Activated CD4-positive, alpha-beta T cell treated with anti-CD3 and anti-CD28 coated beads, Interleukin-2, amount 50 U/mL, for 24 hours (primary cell): ENCODE data around the gene SPG11.
"Not testable (repeated sequence)": the region's sequence is repeated elsewhere in the genome, so short reads cannot be mapped to it uniquely, and the experiment has no call there.

Source experiments
- DNase-seq, 2 donors: peaks; one replicate each; pipeline ENCODE4 v3.0.0-alpha.2; 2020; ENCODE audit warnings: low read depth in 1 of 2, low spot score in 1 of 2

The SPG11 gene

GRCh38 chr15:44560926-44561325, 102.5 kb downstream of the SPG11 start:
- not testable (repeated sequence) for DNase-seq

- DNase-seq: no peak
Measured at GRCh38 chr15:44554934-44555723, 108.3 kb downstream of the SPG11 start.

GRCh38 chr15:44550734-44551133, 112.7 kb downstream of the SPG11 start:
- DNase-seq: no peak

GRCh38 chr15:44550256-44550655, 113.2 kb downstream of the SPG11 start:
- no peak for DNase-seq

- not testable (repeated sequence) for DNase-seq
Measured at GRCh38 chr15:44549152-44549551, 114.3 kb downstream of the SPG11 start.

GRCh38 chr15:44545913-44546802, 117.3 kb downstream of the SPG11 start:
- DNase-seq: peak in 1 of 2 donors; percentile 49

- DNase-seq: not testable (repeated sequence)
Measured at GRCh38 chr15:44544745-44545144, 118.7 kb downstream of the SPG11 start.

GRCh38 chr15:44542596-44542995, 120.9 kb downstream of the SPG11 start:
- no peak for DNase-seq

- no peak for DNase-seq
Measured at GRCh38 chr15:44541282-44541958, 122.0 kb downstream of the SPG11 start.

- DNase-seq: no peak
Measured at GRCh38 chr15:44537735-44538240, 125.7 kb downstream of the SPG11 start.

- peak; percentile 84 to 90 for DNase-seq
Measured at GRCh38 chr15:44536962-44537734, 126.3 kb downstream of the SPG11 start, which contains the start of gene EIF3J. Gene EIF3J, plus strand, starts transcription at chr15:44537147. Its CDS starts 48 bp downstream, at chr15:44537195.

GRCh38 chr15:44536302-44536961, 127.0 kb downstream of the SPG11 start:
- DNase-seq: no peak

- DNase-seq: peak in 1 of 2 donors; percentile 6
Measured at GRCh38 chr15:44535523-44536301, 127.8 kb downstream of the SPG11 start.

- no peak for DNase-seq
Measured at GRCh38 chr15:44535092-44535491, 128.4 kb downstream of the SPG11 start.

- DNase-seq: no peak
Measured at GRCh38 chr15:44532689-44533088, 130.8 kb downstream of the SPG11 start.

- not testable (repeated sequence) for DNase-seq
Measured at GRCh38 chr15:44532275-44532674, 131.2 kb downstream of the SPG11 start.

- DNase-seq: no peak
Measured at GRCh38 chr15:44530653-44531052, 132.8 kb downstream of the SPG11 start.

GRCh38 chr15:44529864-44530604, 133.4 kb downstream of the SPG11 start:
- no peak for DNase-seq
